Gastrocnemius medialis (tissue), 4 donors: Measurements from ENCODE around the gene OCRL. TPM values are rescaled to one million over a fixed set of nuclear protein-coding genes. Genes with fewer than 3 reads are reported as not detected.
"Not testable (repeated sequence)": the region's sequence is repeated elsewhere in the genome, so short reads cannot be mapped to it uniquely, and the experiment has no call there.

Experiments
- ATAC-seq, 2 donors: fragments of 150-250 bp; one replicate each; pipeline ENCODE4 v1.9.1; 2016
- DNase-seq, 2 donors: peaks; one replicate each; pipeline ENCODE4 v3.0.0-alpha.2; 2019
- H3K27ac ChIP-seq, 4 donors: fragments of 200-600 bp; sonication (generic); 1 replicate in 1 of 4; 2 replicates in 3 of 4; pipeline ENCODE4 v1.5.1; 2016 to 2018; ENCODE audit warnings: mild to moderate bottlenecking in 2 of 4, moderate library complexity in 1 of 4
- H3K27me3 ChIP-seq, 3 donors: fragments of 200-600 bp; sonication (generic) in 2 of 3; 1 replicate in 1 of 3; 2 replicates in 2 of 3; pipeline versions ENCODE4 v1.5.1 to v1.6.0; 2016 to 2019; ENCODE audit warnings: mild to moderate bottlenecking in 1 of 3, moderate library complexity in 1 of 3
- H3K36me3 ChIP-seq, 2 donors: fragments of 200-600 bp; sonication (generic) in 1 of 2; one replicate each; pipeline ENCODE4 v1.5.1; 2017 to 2018
- H3K4me1 ChIP-seq, 2 donors: fragments of 200-600 bp; sonication (generic) in 1 of 2; one replicate each; pipeline ENCODE4 v1.5.1; 2016 to 2017; ENCODE audit warnings: mild to moderate bottlenecking in 2 of 2
- H3K4me3 ChIP-seq, 4 donors: fragments of 200-600 bp; sonication (generic) in 3 of 4; 1 replicate in 1 of 4; 2 replicates in 3 of 4; pipeline ENCODE4 v1.5.1; 2016 to 2019; ENCODE audit warnings: mild to moderate bottlenecking in 2 of 4
- H3K9me3 ChIP-seq, 3 donors: fragments of 200-600 bp; sonication (generic) in 2 of 3; 1 replicate in 1 of 3; 2 replicates in 2 of 3; pipeline ENCODE4 v1.5.1; 2016 to 2019
- POLR2A ChIP-seq, 2 donors: fragments of 450-650 bp; IDR thresholded peaks; one replicate each; pipeline ENCODE4 v1.6.1; 2017; ENCODE audit warnings: antibody characterized with exemption in 2 of 2, mild to moderate bottlenecking in 2 of 2, moderate library complexity in 2 of 2
- in situ Hi-C, 4 donors: fragments of 200-750 bp; cut with MboI; loops; one replicate each; pipeline versions ENCODE4 v1.15.0 to v1.8.0; 2017; ENCODE audit warnings: low sequenced_read_pairs in 4 of 4
- intact Hi-C: fragments of 100-400 bp; cut with DNase I; formaldehyde crosslinking; loops from one replicate; pipeline ENCODE4 v1.15.1; 2023; ENCODE audit warnings: low total_unique reads
- total RNA-seq, 4 donors: library from RNA; depleted of rRNA; stranded (reverse); fragments of >200 nt; gene quantifications; one replicate each; pipeline versions ENCODE4 v1.1.0 to v1.2.3, GENCODE V29; 2016
- TF ChIP-seq, protein P1 (sequence below), 5 experiments: fragments of 450-650 bp in 3 of 5; fragments of 200-600 bp in 2 of 5; sonication (generic) in 2 of 5; IDR thresholded peaks in 4 of 5; conservative IDR thresholded peaks in 1 of 5; 1 replicate in 4 of 5; 2 replicates in 1 of 5; pipeline ENCODE4 v1.5.1; 2016 to 2019; ENCODE audit warnings: antibody characterized with exemption in 5 of 5, mild to moderate bottlenecking in 3 of 5, moderate library complexity in 3 of 5

Gene OCRL
- total RNA-seq, 4 donors from 2014 or later: 6.7 to 10.8 (median 8.6) TPM

GRCh38 chrX:129561453-129561852 is 21.4 kb downstream of the OCRL start:
- H3K27ac ChIP-seq: peak overlapping the region; percentile 54 to 68 (median 62)
- TF ChIP-seq POLR2A (IDR thresholded peaks at IDR 0.05): no peak
- TF ChIP-seq, protein P1, sequence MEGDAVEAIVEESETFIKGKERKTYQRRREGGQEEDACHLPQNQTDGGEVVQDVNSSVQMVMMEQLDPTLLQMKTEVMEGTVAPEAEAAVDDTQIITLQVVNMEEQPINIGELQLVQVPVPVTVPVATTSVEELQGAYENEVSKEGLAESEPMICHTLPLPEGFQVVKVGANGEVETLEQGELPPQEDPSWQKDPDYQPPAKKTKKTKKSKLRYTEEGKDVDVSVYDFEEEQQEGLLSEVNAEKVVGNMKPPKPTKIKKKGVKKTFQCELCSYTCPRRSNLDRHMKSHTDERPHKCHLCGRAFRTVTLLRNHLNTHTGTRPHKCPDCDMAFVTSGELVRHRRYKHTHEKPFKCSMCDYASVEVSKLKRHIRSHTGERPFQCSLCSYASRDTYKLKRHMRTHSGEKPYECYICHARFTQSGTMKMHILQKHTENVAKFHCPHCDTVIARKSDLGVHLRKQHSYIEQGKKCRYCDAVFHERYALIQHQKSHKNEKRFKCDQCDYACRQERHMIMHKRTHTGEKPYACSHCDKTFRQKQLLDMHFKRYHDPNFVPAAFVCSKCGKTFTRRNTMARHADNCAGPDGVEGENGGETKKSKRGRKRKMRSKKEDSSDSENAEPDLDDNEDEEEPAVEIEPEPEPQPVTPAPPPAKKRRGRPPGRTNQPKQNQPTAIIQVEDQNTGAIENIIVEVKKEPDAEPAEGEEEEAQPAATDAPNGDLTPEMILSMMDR (IDR thresholded peaks at IDR 0.05 in 4 of 5, conservative IDR thresholded peaks at IDR 0.05 in 1 of 5): no peak
- no peak overlapping the region for H3K4me3 ChIP-seq
- peaks cover 7 to 12% of the 10 kb centered on the region in 2 donors for H3K4me1 ChIP-seq
- in situ Hi-C loops: no loop called here
- no peaks in the 10 kb centered on the region for H3K27me3 ChIP-seq
- DNase-seq (peak in 1 of 2 donors; percentile 9), ATAC-seq (peak; percentile 69 to 71)
- H3K36me3 ChIP-seq: peaks cover 0 to 8% of the 10 kb centered on the region in 2 donors
- intact Hi-C loops: no loop called here
- H3K9me3 ChIP-seq: no peaks in the 10 kb centered on the region

DNA sequence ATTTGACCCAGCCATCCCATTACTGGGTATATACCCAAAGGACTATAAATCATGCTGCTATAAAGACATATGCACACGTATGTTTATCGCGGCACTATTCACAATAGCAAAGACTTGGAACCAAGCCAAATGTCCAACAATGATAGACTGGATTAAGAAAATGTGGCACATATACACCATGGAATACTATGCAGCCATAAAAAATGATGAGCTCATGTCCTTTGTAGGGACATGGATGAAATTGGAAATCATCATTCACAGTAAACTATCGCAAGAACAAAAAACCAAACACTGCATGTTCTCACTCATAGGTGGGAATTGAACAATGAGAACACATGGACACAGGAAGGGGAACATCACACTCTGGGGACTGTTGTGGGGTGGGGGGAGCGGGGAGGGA is 24.3 kb downstream of the OCRL start:
- peaks cover 7 to 12% of the 10 kb centered on the region in 2 donors for H3K4me1 ChIP-seq
- intact Hi-C loops, H3K4me3 ChIP-seq, DNase-seq, in situ Hi-C loops, H3K36me3 ChIP-seq, H3K27ac ChIP-seq, ATAC-seq, H3K27me3 ChIP-seq, H3K9me3 ChIP-seq: not testable (repeated sequence)

DNA sequence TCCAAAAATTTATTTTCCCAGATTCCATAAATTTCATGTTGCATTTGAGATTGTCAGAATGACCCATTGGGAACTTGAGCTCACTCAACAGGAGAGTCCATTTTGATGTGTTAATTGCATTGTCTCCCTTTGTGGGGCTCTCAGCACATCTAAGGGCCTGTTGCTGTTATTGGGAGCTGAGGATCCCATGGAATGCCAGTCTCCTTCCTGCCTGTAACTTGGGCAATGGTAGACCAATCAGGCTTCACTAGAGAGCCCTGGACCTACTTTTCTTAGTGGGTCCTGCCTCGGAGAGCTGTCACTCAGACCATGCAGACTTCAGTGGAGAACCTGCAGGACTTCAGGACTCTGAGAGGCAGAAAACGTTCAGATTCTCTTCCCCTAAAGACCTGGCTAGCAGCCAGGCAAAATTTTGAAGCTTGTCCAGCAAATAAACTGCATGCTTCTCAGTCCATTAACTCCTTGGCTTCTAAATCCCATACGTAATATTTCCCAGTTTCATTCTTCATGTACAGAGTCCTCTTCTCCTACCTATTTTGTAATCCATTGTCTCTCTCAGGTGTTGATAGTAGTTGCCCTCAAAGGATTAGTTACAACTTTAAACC is 25.1 kb downstream of the OCRL start:
- in situ Hi-C loops: no loop called here
- Histone ChIP-seq H3K4me1 (peaks cover 7 to 12% of the 10 kb centered on the region in 2 donors), H3K27me3 (no peaks in the 10 kb centered on the region), H3K36me3 (no peaks in the 10 kb centered on the region), H3K4me3 (no peak overlapping the region), H3K27ac (no peak overlapping the region), H3K9me3 (no peaks in the 10 kb centered on the region)
- DNase-seq (no peak), ATAC-seq (no peak)
- TF ChIP-seq, protein P1 (IDR thresholded peaks at IDR 0.05 in 4 of 5, conservative IDR thresholded peaks at IDR 0.05 in 1 of 5): no peak
- no peak for TF ChIP-seq POLR2A (IDR thresholded peaks at IDR 0.05)
- intact Hi-C loops: no loop called here

DNA sequence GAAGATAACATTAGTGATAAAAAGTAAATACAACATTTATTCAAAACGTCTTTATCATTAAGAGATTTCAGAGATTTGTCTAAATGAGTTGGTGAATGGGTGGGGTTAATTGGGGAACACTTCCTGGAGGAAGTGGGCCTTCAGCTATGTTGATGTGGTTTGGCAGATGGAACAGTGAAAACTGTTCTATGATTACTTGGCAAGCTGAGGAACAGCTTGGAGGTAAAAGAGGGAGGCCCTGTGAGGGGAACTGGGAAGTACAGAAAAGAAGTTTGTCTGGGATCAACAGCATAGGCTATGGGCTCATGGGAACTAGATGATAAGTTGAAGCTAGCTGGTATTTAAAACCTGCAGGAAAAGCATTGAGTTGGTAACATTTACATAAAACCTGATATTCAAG is 26.0 kb downstream of the OCRL start:
- TF ChIP-seq POLR2A (IDR thresholded peaks at IDR 0.05): no peak
- TF ChIP-seq, protein P1 (IDR thresholded peaks at IDR 0.05 in 4 of 5, conservative IDR thresholded peaks at IDR 0.05 in 1 of 5): no peak
- Histone ChIP-seq H3K27ac (no peak overlapping the region), H3K27me3 (no peaks in the 10 kb centered on the region), H3K36me3 (no peaks in the 10 kb centered on the region), H3K4me3 (no peak overlapping the region), H3K4me1 (peaks cover 3 to 7% of the 10 kb centered on the region in 2 donors), H3K9me3 (no peaks in the 10 kb centered on the region)
- in situ Hi-C loops: no loop called here
- intact Hi-C loops: no loop called here
- ATAC-seq: no peak
- DNase-seq: no peak

GRCh38 chrX:129568349-129568748 is 28.3 kb downstream of the OCRL start:
- DNase-seq (no peak), ATAC-seq (peak; percentile 46 to 69)
- H3K4me3 ChIP-seq: no peak overlapping the region
- no peaks in the 10 kb centered on the region for H3K27me3 ChIP-seq
- in situ Hi-C loops: no loop called here
- H3K9me3 ChIP-seq: no peaks in the 10 kb centered on the region
- H3K27ac ChIP-seq: peak overlapping the region in 3 of 4 donors; percentile 28 to 40 (median 33)
- no peak for TF ChIP-seq POLR2A (IDR thresholded peaks at IDR 0.05)
- no peaks in the 10 kb centered on the region for H3K36me3 ChIP-seq
- peaks cover 0 to 4% of the 10 kb centered on the region in 2 donors for H3K4me1 ChIP-seq
- intact Hi-C loops: no loop called here

DNA sequence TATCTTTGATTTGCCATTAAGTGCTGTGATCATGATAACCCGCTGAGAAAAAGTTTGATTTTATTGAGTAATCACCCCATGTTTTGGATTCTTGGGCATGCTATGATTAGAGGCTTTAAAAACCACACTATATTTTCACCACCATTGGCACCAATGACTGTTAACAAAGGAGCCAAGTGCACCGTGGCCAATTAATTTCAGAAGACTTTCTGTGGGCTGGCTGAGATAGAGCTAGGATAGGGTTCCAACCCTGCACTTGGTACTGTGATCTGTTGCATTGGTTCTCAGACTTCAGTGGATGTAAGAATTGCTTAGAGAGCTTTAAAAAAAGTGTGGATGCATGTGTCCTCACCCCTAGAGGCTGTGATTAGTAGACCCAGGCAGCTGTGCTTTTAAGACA is 32.4 kb downstream of the OCRL start:
- Histone ChIP-seq H3K4me3 (no peak overlapping the region), H3K4me1 (peaks cover 0 to 4% of the 10 kb centered on the region in 2 donors), H3K36me3 (peaks cover 0 to 14% of the 10 kb centered on the region in 2 donors), H3K9me3 (no peaks in the 10 kb centered on the region), H3K27ac (peak overlapping the region in 1 of 4 donors; percentile 35), H3K27me3 (no peaks in the 10 kb centered on the region)
- no peak for DNase-seq
- in situ Hi-C loops (no loop called here), intact Hi-C loops (no loop called here)
- TF ChIP-seq, protein P1 (IDR thresholded peaks at IDR 0.05 in 4 of 5, conservative IDR thresholded peaks at IDR 0.05 in 1 of 5): no peak
- no peak for TF ChIP-seq POLR2A (IDR thresholded peaks at IDR 0.05)
- ATAC-seq: peak; percentile 33 to 58

DNA sequence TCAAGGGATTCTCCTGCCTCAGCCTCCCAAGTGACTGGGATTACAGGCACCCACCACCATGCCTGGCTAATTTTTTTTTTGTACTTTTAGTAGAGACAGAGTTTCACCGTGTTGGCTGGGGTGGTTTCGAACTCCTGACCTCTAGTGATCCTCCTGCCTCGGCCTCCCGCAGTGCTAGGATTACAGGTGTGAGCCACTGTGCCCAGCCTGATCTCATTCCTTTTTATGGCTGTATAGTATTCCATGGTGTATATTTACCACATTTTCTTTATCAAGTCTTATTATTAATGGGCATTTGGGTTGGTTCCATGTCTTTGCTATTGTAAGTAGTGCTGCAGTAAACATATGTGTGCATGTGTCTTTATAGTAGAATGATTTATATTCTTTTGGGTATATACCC is 33.6 kb downstream of the OCRL start:
- H3K27me3 ChIP-seq, H3K27ac ChIP-seq, ATAC-seq, DNase-seq, H3K4me1 ChIP-seq, in situ Hi-C loops, intact Hi-C loops, H3K4me3 ChIP-seq, H3K9me3 ChIP-seq: not testable (repeated sequence)
- peaks cover 0 to 14% of the 10 kb centered on the region in 2 donors for H3K36me3 ChIP-seq
